Measurements from ENCODE around the gene COL16A1. TPM values are rescaled to one million over a fixed set of nuclear protein-coding genes. Genes with fewer than 3 reads are reported as not detected.
A peak's percentile ranks its signal among the peaks of the same experiment; 100 is the strongest.

Gene COL16A1
- total RNA-seq, 1 donor from 2014 or later, result 12.7 TPM

GRCh38 chr1:31735571-31735970 lies 31.8 kb upstream of the COL16A1 start:
- ATAC-seq (no peak), DNase-seq (ENCODE audit: missing footprints) (peak; percentile 9)
- intact Hi-C loops (cut with DNase I), result no loop called here

GRCh38 chr1:31734582-31735107 lies 30.8 kb upstream of the COL16A1 start:
- DNase-seq (ENCODE audit: missing footprints), result peak; percentile 33

GRCh38 chr1:31733389-31734219 lies 29.8 kb upstream of the COL16A1 start:
- DNase-seq (ENCODE audit: missing footprints), result no peak
- intact Hi-C loops (cut with DNase I), result no loop called here
- no peak for ATAC-seq

More at GRCh38 chr1:31734582-31735107, 30.8 kb upstream of the COL16A1 start:
- ATAC-seq, result no peak
- intact Hi-C loops (cut with DNase I), result no loop called here

DNA sequence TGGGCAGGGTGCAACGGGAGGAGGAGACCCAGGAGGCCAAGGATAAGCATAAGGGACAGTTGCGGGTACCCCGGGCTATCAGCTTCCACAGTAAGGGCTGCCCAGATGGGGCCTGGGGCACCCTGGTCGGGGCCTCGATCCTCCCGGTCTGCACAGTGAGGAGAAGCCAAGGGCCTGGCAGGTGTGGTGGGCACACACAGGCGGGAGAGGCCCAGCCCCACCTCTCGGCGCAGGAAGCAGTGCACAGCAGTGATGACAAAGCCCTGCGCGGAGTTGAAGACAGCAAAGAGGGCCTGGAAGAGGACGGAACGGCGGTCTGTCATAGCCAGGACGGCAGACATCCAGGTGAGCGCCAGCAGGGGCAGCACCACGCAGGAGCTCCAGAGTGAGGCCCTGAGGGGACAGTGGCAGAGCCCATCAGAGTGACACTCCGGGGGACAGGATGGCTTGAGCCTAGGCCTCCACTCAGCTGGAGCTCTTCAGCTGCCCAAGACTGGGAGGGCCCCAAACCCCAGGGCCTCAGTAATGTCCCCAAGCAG lies 29.0 kb upstream of the COL16A1 start:
- intact Hi-C loops (cut with DNase I), result no loop called here
- DNase-seq (ENCODE audit: missing footprints) (no peak), ATAC-seq (no peak)

DNA sequence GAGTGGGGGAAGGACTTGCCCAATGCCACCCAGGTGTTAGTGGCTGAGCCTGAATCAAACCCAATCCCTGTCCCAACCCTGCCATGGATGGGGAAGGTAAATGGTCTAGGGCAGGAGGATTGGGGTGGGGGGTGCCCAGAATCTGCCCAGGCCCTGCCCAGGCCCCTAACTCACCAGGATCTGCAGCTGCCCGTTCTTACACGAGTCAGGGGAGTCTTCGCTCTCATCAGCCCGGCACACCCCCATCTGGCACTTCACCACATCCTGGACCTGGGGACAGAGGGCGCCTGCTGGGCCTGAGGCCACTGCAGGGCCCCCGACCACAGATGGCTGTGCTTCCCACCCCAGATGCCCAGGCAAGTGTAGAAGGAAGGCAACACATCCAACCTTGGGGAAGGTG lies 28.5 kb upstream of the COL16A1 start:
- no peak for DNase-seq (ENCODE audit: missing footprints)
- ATAC-seq, result no peak
- intact Hi-C loops (cut with DNase I), result no loop called here

GRCh38 chr1:31731049-31731565 lies 27.3 kb upstream of the COL16A1 start:
- no peak for ATAC-seq
- peak; percentile 65 for DNase-seq (ENCODE audit: missing footprints)
- intact Hi-C loops (cut with DNase I), result no loop called here

GRCh38 chr1:31730336-31731048 lies 26.7 kb upstream of the COL16A1 start:
- intact Hi-C loops (cut with DNase I), result no loop called here
- ATAC-seq, result no peak
- no peak for DNase-seq (ENCODE audit: missing footprints)

DNA sequence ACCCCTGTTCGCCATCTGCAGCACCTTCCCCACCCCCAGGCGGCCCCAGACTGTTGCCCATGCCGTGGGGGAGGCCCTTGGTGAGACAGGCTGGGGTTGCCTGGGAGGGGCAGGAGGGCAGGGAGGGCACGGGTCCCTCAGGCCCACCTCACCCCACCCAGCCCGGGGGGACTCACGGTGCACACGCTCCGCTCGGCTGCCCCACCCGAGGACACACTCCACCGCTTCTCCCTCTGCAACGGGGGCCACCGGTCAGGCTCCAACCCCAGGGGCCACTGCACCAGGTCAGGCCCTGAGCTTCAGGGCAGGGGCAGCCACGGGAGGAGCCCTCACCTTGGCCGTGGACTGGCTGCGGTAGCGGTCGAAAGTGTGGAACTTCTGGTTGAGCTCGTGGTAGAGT lies 24.0 kb upstream of the COL16A1 start:
- intact Hi-C loops (cut with DNase I), result no loop called here
- DNase-seq (ENCODE audit: missing footprints) (no peak), ATAC-seq (no peak)

GRCh38 chr1:31727195-31727594 lies 23.4 kb upstream of the COL16A1 start:
- intact Hi-C loops (cut with DNase I), result no loop called here
- ATAC-seq (no peak), DNase-seq (ENCODE audit: missing footprints) (peak; percentile 30)

DNA sequence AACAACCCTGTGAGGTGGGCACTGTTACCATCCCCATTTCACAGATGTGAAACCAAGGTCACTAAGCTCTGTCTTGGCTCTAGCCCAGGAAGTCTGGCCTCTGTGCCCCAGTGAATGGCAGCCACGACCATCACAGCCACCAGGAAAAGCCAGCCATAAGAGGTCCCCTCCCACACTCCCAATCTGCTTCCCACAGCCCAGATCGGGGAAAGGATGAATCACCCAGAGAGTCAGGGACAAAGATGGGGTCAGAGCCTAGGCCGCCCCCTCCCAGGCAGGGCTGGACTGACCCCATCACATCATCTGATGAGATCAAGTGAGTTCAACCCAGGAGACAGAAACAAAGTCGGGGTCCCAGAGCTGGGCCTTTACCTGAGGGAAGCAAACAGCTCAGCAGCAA lies 22.9 kb upstream of the COL16A1 start:
- intact Hi-C loops (cut with DNase I), result no loop called here
- DNase-seq (ENCODE audit: missing footprints) (no peak), ATAC-seq (no peak)

DNA sequence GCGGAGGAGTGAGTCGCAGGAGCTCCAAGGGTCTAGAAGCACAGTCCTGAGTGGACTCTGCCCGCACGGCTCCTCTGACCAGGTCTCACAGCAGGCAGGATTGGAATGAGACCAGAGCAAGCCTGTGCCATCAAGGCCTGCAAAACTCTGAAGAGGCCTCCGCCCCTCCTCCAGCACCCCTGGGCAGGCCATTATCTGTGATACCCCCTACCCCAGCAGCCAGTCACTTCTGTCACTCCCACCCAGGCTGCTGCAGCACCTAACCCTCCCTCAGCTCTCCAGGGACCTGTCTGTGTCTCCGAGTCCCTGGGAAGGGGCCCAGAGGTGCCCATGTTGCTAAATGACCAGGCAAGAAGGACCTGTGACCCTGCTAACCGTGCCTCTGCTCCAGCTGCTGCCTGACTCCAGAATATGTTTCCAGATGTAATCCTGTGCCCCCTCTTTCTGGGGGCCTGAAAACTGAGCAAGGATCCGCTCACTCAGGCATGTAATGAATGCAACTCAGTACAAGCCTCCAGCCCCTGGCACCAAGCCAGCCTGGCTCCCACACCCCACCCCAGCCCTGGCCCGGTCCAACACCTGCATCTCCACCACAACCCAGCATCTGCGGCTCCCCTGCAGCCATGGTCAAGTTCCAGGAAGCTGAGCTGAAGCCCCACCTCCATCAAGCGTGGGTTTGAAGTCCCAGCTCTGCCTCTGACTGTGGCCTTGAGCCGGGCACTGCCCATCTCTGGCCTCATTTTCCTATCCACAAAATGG lies 22.1 kb upstream of the COL16A1 start:
- intact Hi-C loops (cut with DNase I), result no loop called here
- DNase-seq (ENCODE audit: missing footprints), result peak; percentile 35
- ATAC-seq, result no peak

GRCh38 chr1:31725134-31725533 lies 21.3 kb upstream of the COL16A1 start:
- no peak for ATAC-seq
- intact Hi-C loops (cut with DNase I), result no loop called here
- peak; percentile 32 for DNase-seq (ENCODE audit: missing footprints)

- ATAC-seq (no peak), DNase-seq (ENCODE audit: missing footprints) (peak; percentile 82)
- intact Hi-C loops (cut with DNase I), result no loop called here
These were observed 20.1 kb upstream of the COL16A1 start for GRCh38 chr1:31723828-31724359.

GRCh38 chr1:31718327-31718897 lies 14.6 kb upstream of the COL16A1 start:
- intact Hi-C loops (cut with DNase I), result no loop called here
- DNase-seq (ENCODE audit: missing footprints) (peak; percentile 62), ATAC-seq (no peak)

GRCh38 chr1:31717341-31717740 lies 13.5 kb upstream of the COL16A1 start:
- no peak for DNase-seq (ENCODE audit: missing footprints)
- intact Hi-C loops (cut with DNase I), result no loop called here
- ATAC-seq, result no peak

GRCh38 chr1:31715873-31716220 lies 12.0 kb upstream of the COL16A1 start:
- no peak for DNase-seq (ENCODE audit: missing footprints)
- intact Hi-C loops (cut with DNase I), result loop anchor here (1.0 to 2.0 kb wide), 3 partner anchors 37 to 73 kb away; no protein-coding TSS in a partner anchor
- ATAC-seq, result no peak

DNA sequence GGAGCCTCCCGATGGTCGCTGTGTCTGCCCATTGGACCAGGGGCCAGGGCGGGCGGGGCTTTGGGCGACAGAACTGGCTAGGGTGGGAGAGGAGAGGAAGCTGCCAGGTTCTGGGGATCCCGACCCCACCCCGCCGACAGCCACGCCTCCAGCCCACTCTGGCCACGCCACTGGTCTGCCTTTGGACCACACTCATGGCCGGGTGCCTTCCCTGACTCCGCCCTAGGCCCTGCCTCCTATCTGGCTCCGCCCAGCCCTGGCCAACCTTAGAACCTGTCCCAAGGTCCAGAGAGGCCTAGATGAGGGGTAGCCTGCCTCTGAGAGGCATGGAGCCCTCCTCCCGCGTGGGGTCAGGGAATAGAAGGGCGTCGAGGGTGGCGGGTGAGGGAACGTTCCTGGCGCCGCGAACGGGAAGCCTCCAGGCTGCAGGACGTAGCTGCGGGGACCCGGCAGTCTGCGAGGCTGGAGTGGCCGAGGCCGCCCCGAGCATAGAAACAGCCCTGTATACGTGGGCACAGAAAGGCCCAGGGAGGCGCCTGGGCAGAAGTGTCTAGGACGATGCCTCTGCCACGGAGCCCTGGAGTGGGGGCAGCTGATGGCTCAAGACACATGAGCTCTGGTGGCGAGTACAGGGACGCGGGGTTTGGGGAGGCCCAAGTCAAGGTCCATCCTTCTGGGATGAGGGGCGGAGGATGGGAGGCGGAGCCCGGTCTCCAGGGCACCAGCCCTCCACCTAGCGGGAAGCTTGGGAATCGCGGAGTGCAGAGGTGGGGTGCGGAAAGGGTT lies 11.5 kb upstream of the COL16A1 start:
- DNase-seq (ENCODE audit: missing footprints) (peak; percentile 95), ATAC-seq (peak; percentile 97)
- intact Hi-C loops (cut with DNase I), result loop anchor here (1.0 to 2.0 kb wide), 3 partner anchors 38 to 74 kb away; no protein-coding TSS in a partner anchor

All from Right ventricle myocardium inferior (tissue), 1 donor.